Gastroesophageal sphincter (tissue), 3 donors: ENCODE data around the gene LOXHD1.

ENCODE experiments used
- CTCF ChIP-seq, 4 experiments: fragments of 200-600 bp in 2 of 4; fragments of 450-650 bp in 2 of 4; sonication (generic) in 1 of 4; IDR thresholded peaks; one replicate each; pipeline ENCODE4 v1.5.1; 2017 to 2019; ENCODE audit warnings: antibody characterized with exemption in 4 of 4, mild to moderate bottlenecking in 2 of 4, moderate library complexity in 2 of 4
- EP300 ChIP-seq: sonication (generic); formaldehyde crosslinking; IDR thresholded peaks from one replicate; pipeline ENCODE4 v1.6.1; 2017; ENCODE audit warnings: antibody characterized with exemption, mild to moderate bottlenecking
- POLR2A ChIP-seq, 2 donors: fragments of 450-650 bp; IDR thresholded peaks; one replicate each; pipeline ENCODE4 v1.6.1; 2017; ENCODE audit warnings: antibody characterized with exemption in 2 of 2, mild to moderate bottlenecking in 2 of 2, moderate library complexity in 1 of 2
- POLR2AphosphoS5 ChIP-seq: sonication (generic); formaldehyde crosslinking; IDR thresholded peaks from one replicate; pipeline ENCODE4 v1.6.1; 2017; ENCODE audit warnings: antibody characterized with exemption

DNA sequence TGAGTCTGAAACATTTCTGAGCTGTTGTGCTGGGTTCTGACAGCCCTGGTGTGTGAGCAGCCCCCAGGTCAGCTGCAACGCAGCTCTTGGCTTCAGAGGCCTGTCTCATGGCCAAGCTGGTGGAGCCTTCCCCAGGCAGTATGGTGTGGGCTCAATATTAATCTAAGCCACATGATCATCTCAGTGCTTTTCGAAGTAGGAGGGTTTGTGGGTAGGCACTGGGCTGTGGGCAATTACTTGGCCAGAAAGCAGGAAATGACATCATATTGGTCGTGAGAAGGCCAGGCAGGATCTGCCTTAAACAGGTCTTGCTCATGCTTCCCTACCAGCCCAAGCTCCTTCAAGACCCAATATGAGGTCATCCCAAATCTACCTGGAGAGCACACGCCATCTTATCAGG, 26.9 kb downstream of the LOXHD1 start:
- TF ChIP-seq CTCF (IDR thresholded peaks at IDR 0.05), result no peak
- no peak for TF ChIP-seq POLR2A (IDR thresholded peaks at IDR 0.05)
- TF ChIP-seq EP300, result no peak
- no peak for TF ChIP-seq POLR2AphosphoS5
